Measurements from ENCODE around the gene SLC45A3. TPM values are rescaled to one million over a fixed set of nuclear protein-coding genes. Genes with fewer than 3 reads are reported as not detected.
A peak's percentile ranks its signal among the peaks of the same experiment; 100 is the strongest.

Gene SLC45A3
- total RNA-seq, 2 donors from 2014 or later, result 0.64 to 5.1 TPM

DNA sequence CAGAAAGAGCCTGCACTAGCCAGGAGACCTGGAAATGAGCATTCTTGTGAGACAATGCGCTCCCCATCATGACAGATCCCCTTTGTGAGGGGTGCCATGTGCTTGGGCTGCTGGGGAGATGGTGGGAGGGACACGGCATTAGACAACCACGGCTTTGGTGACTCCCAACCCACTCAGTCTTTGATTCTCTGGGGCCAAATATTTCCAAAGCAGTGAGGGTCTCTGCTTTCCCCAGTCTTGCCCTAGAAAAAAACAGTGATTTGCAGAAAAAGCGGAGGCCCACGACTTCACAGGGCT lies 10.2 kb downstream of the SLC45A3 start:
- Mint-ChIP-seq H3K4me1 (ENCODE audit: low read depth in 2 of 2) (peaks cover 0 to 3% of the 10 kb centered on the region in 2 donors), H3K27ac (no peak overlapping the region), H3K36me3 (no peaks in the 10 kb centered on the region), H3K27me3 (peaks cover 0 to 5% of the 10 kb centered on the region in 2 donors), H3K9me3 (no peaks in the 10 kb centered on the region), H3K4me3 (no peak overlapping the region)
- ATAC-seq, result no peak
- no peak for DNase-seq (ENCODE audit: low spot score)

DNA sequence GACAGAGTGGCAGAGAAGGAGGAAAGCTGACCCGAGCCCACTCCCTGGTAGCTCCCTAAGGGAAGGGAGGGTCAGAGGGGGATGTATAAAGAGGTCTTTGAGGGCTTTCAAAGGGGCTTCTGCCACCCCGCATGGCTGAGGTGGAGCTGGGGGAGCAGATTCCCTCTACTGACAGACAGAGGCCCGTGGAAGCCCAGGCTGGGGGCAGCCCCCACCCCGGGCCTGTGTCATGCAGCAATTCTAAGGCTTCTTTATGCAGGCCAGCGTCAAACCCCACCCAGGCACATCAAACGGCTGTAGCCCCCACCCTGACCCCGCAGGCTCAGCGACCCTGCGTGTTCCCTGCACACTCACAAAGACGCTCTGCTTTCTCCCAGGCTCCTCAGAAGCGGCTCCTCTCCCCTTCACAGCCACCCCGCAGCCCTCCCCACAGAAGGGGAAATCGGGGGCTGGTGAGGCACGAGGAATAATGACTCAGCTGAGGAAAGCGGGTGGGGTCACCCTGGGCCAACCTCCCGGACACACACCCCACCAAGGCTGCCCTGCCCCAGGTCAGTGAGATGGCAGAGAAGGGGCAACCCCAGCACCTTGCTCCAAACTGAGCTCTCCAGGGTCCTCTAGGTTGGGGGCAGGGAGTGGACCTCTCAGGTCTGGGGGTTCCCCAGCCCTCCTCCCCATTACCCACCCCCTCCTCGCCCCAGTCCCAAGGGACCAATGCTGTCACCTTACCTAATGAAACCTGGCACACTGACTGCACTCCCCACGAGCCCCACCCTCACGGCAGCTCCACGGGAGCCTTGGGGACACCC lies 10.8 kb downstream of the SLC45A3 start:
- Mint-ChIP-seq H3K4me1 (ENCODE audit: low read depth in 2 of 2) (peaks cover 0 to 3% of the 10 kb centered on the region in 2 donors), H3K9me3 (no peaks in the 10 kb centered on the region), H3K27ac (no peak overlapping the region), H3K27me3 (peaks cover 0 to 5% of the 10 kb centered on the region in 2 donors), H3K4me3 (peak overlapping the region; percentile 39), H3K36me3 (no peaks in the 10 kb centered on the region)
- DNase-seq (ENCODE audit: low spot score) (no peak), ATAC-seq (peak; percentile 38 to 51)

DNA sequence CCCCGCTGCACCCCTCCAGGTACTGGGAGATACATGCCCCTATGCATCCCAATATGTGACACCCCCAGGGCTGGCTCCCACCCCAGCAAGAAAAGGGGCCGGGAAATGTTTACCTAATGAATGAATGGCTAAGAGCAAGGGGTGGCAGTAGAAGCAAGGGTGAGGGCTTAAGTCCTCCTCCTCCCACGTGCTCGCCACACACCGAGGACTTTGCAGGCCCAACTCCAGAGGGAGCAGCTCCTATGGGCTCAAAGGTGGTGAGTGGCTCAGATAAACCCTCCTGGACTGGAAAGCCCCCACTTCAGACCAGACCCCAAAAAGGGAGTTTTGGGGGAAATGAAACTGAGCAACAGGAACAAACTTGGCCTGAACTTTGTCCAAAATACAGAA lies 11.4 kb downstream of the SLC45A3 start:
- Mint-ChIP-seq H3K4me3 (peak overlapping the region; percentile 39), H3K4me1 (ENCODE audit: low read depth in 2 of 2) (peaks cover 0 to 3% of the 10 kb centered on the region in 2 donors), H3K36me3 (no peaks in the 10 kb centered on the region), H3K27ac (no peak overlapping the region), H3K9me3 (no peaks in the 10 kb centered on the region), H3K27me3 (peaks cover 0 to 5% of the 10 kb centered on the region in 2 donors)
- no peak for DNase-seq (ENCODE audit: low spot score)
- ATAC-seq, result no peak

DNA sequence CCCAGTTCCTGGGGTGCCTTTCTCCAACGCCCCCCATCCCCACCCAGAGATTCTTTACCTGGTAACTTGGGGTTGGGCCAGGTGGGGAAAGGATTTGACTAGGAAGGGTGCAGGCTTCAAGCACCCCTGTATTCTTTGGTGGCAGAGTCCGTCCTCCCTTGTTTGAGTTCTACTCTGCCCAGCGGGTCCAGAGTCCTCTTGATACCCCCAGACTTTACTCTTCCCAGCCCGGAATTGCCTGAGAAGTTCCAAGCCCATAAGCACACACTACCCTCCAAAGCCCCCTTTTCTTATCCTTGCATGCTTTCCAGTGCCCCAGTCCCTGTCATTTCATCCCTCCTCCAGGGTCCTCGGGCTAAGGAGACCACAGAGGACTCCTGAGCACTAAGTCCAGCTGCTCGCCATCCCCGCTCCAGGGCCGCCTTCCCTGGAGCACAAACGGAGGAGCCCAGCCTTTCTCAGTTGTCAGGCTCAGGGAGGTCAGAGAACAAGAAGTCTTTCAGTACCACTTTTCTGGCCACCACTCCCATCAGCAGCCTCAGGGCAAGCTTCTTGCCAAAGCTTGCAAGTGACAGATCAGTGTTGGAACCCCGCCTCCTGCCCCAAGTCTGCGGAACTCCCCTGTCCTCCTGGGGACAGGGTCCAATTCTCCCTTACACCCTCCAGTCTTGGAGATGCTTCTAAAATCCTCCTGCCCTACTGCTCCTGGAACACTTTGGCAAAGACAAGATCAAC lies 12.2 kb downstream of the SLC45A3 start:
- peaks cover 0 to 5% of the 10 kb centered on the region in 2 donors for H3K27me3 Mint-ChIP-seq
- H3K4me1 Mint-ChIP-seq (ENCODE audit: low read depth in 2 of 2), result peaks cover 0 to 3% of the 10 kb centered on the region in 2 donors

DNA sequence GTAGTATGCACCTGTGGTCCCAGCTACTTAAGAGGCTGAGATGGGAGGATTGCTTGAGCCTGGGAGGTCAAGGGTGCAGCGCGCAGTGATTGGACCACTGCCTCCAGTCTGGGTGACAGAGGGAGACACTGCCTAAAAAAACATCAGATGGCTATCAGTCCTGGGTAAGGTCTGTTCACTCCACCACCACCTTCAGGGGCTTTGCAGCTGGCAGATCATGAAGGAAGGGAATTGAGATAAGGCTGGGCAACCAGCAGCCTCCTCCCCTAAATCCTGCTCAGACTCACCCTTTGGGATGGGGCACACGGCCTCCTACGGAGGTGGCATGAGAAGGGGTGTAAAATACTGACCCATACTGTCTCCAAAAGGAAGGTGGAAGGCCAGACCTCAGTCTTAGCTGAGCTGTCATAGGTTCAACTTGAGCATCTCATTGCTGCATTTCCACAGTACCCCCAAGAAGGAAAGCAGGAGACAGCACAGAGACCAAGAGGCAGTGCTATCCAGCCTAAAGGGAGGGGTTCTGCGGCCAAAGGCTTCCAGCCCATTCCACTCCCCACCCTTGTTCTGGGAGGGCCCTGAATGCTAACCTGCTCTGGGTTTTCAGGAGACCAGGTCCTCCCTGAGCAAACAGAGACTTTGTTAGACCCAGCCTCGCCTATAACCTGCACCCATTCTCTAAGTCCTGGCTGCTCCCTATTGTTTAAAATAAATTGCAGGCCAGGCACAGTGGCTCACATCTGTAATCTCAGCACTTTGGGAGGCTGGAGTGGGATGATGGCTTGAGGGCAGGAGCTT lies 13.7 kb downstream of the SLC45A3 start:
- Mint-ChIP-seq H3K36me3 (no peaks in the 10 kb centered on the region), H3K9me3 (no peaks in the 10 kb centered on the region), H3K27ac (no peak overlapping the region), H3K27me3 (peaks cover 0 to 5% of the 10 kb centered on the region in 2 donors), H3K4me1 (ENCODE audit: low read depth in 2 of 2) (peaks cover 0 to 3% of the 10 kb centered on the region in 2 donors), H3K4me3 (no peak overlapping the region)
- no peak for DNase-seq (ENCODE audit: low spot score)
- ATAC-seq, result no peak

More for the DNA sequence above, 12.2 kb downstream of the SLC45A3 start:
- Mint-ChIP-seq H3K9me3 (no peaks in the 10 kb centered on the region), H3K4me3 (peak overlapping the region; percentile 36), H3K36me3 (no peaks in the 10 kb centered on the region), H3K27ac (peak overlapping the region in 1 of 2 donors; percentile 56)
- ATAC-seq (no peak), DNase-seq (ENCODE audit: low spot score) (no peak)

DNA sequence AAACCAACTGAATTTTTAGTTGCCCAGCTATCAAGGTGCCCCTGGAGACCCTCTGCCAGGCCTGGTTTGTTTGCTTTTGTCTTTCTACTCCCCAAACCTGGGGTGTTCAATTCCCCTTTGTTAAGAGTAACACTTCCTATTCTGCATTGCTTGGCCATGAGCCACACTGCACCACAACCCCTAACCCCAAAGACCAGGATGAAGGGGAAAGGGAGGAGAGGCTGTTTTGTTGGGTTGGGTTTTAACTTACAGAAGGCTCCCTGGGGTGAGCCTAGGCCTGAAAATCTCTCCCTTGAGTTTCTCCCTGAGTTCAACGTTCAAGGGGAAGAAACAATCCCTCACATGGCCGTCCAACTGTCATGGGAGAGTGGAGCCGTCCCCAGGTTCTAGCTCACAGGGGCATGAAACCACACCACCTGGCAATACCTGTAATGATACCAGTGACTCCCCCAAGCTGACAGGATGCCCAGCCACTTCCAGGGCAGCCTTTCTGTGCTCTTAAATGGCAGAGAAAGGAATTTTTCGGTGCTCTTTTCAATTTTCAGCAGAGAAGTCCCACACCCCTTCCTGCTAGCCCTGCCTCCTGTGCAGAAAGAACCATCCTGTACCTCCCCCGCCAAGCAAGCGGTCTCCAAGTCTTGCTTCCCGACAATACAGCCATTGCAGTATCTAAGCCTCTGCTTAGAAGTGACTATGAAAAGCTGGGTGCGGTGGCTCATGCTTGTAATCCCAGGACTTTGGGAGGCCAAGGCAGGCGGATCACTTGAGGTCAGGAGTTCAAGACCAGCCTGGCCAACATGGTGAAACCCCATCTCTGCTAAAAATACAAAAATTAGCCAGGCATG lies 14.9 kb downstream of the SLC45A3 start:
- peaks cover 0 to 3% of the 10 kb centered on the region in 2 donors for H3K4me1 Mint-ChIP-seq (ENCODE audit: low read depth in 2 of 2)
- peaks cover 0 to 5% of the 10 kb centered on the region in 2 donors for H3K27me3 Mint-ChIP-seq
- no peak overlapping the region for H3K27ac Mint-ChIP-seq
- H3K4me3 Mint-ChIP-seq, result no peak overlapping the region
- ATAC-seq (no peak), DNase-seq (ENCODE audit: low spot score) (no peak)
- H3K36me3 Mint-ChIP-seq, result no peaks in the 10 kb centered on the region
- no peaks in the 10 kb centered on the region for H3K9me3 Mint-ChIP-seq

DNA sequence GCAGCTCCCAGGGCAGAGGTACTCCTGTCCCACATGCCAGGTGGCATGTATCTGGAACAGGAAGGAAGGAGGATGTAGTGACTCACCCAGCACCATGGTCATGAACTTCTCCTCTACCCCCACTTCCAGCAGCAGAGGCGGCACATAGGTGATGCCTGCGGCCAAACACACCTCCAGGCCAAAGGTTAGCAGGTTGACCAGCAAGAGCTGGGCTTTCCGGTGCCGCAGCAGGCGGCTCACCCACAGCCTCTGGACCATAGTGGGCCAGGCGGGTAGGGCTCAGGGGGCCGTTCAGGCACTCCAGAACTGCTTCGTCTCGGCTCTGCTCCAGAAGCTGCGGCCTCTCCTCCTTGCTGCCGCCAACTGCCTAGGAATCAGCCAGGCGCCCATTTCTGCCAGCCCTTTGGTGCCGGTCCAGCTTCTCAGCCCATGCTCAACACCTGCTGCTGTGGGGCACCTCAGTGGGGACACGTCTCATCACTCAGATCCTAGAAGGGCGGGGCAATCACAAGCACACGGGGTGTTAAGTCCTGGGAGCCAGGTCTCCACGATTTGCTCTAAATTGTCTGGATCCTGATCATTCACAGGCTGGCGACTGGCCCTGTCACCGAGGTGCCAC lies 15.8 kb downstream of the SLC45A3 start:
- peaks cover 0 to 5% of the 10 kb centered on the region in 2 donors for H3K27me3 Mint-ChIP-seq
- DNase-seq (ENCODE audit: low spot score) (no peak), ATAC-seq (no peak)
- no peaks in the 10 kb centered on the region for H3K36me3 Mint-ChIP-seq
- H3K9me3 Mint-ChIP-seq, result no peaks in the 10 kb centered on the region
- peaks cover 0 to 3% of the 10 kb centered on the region in 2 donors for H3K4me1 Mint-ChIP-seq (ENCODE audit: low read depth in 2 of 2)
- no peak overlapping the region for H3K4me3 Mint-ChIP-seq
- H3K27ac Mint-ChIP-seq, result no peak overlapping the region

DNA sequence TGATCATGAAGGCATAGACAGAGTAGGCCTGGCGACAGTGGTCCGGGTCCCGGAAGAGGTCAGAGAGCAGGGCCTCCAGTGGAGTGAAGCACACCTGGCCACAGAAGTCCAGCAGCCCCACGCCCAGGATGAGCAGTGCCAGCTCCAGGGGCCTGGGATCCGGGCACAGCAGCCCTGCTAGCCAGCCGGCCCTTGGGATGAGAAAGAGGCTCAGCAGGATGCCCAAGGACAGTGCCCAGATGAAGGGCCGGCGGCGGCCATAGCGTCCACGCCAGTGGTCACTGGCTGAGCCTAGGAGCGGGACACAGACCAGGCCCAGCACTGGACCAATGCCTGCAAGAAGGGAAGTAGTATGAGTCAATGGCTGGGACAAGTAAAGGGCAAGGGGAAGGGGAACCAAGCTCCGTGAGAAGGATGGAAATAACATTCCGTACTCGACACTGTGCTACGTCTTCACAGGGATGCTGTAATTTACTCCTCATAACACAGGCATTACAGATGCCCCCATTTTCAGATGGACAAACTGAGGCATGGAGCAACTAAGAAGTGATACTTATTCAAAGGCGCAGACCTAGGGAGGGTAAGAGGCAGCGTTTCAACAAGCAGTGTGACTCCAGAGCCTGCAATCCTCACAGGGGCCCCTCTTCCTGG lies 16.9 kb downstream of the SLC45A3 start:
- no peak for DNase-seq (ENCODE audit: low spot score)
- ATAC-seq, result no peak
- H3K36me3 Mint-ChIP-seq, result no peaks in the 10 kb centered on the region
- H3K4me3 Mint-ChIP-seq, result no peak overlapping the region
- H3K27ac Mint-ChIP-seq, result no peak overlapping the region
- H3K27me3 Mint-ChIP-seq, result peaks cover 0 to 4% of the 10 kb centered on the region in 2 donors
- no peaks in the 10 kb centered on the region for H3K4me1 Mint-ChIP-seq (ENCODE audit: low read depth in 2 of 2)
- no peaks in the 10 kb centered on the region for H3K9me3 Mint-ChIP-seq

DNA sequence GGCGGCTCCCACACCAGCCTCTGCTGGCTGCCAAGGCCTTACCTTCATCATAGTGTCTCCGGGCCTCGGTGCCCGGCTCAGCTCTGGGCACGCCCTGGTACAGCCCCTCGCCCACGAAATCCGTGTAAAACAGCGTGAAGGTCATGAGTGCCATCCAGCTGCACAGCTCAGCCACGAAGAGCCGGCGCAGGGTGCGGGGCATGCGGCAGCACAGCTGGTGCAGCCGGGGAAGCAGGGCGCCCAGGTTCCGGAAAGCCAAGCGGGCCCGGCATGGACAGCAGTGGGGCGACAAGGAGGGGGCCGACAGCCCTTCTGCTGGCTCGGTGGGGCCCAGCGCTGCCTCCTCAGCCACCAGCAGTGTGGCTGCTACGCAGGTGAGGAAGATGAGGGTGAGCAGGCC lies 17.5 kb downstream of the SLC45A3 start:
- DNase-seq (ENCODE audit: low spot score), result no peak
- Mint-ChIP-seq H3K27ac (no peak overlapping the region), H3K27me3 (no peaks in the 10 kb centered on the region), H3K4me3 (no peak overlapping the region), H3K4me1 (ENCODE audit: low read depth in 2 of 2) (no peaks in the 10 kb centered on the region), H3K36me3 (no peaks in the 10 kb centered on the region), H3K9me3 (no peaks in the 10 kb centered on the region)
- ATAC-seq, result no peak

DNA sequence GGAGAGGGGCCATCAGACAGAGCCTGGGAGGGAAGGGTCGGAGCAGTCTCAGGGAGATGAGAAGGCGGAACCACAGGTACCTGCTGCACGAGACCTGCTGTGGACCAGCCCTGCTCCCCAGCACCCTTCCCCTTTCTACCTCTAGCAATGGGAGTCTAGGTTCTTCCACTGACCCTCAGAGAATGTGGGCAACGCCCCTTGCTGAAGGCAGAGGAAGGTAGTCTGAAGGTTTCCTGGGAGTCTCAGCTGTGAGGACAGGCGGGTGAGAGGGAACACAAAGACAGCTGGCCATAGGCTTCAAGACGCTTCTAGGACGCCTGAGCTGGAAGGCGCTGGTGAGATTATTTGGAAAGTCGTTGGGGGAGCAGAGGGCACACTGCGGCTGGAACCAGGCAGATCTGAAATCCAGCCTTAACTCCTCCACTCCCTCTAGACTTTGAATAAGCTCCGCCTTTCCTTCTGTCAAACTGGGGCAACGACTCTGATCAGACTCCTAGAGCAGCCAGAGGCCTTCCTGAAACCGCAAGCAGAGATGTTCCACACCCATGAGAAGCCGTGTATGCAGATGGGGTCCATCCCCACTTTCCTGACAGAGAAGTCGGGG lies 18.1 kb downstream of the SLC45A3 start:
- H3K36me3 Mint-ChIP-seq, result no peaks in the 10 kb centered on the region
- H3K4me3 Mint-ChIP-seq, result no peak overlapping the region
- DNase-seq (ENCODE audit: low spot score), result no peak
- ATAC-seq, result no peak
- H3K27me3 Mint-ChIP-seq, result no peaks in the 10 kb centered on the region
- H3K9me3 Mint-ChIP-seq, result no peaks in the 10 kb centered on the region
- H3K27ac Mint-ChIP-seq, result no peak overlapping the region
- H3K4me1 Mint-ChIP-seq (ENCODE audit: low read depth in 2 of 2), result peaks cover 0 to 3% of the 10 kb centered on the region in 2 donors

DNA sequence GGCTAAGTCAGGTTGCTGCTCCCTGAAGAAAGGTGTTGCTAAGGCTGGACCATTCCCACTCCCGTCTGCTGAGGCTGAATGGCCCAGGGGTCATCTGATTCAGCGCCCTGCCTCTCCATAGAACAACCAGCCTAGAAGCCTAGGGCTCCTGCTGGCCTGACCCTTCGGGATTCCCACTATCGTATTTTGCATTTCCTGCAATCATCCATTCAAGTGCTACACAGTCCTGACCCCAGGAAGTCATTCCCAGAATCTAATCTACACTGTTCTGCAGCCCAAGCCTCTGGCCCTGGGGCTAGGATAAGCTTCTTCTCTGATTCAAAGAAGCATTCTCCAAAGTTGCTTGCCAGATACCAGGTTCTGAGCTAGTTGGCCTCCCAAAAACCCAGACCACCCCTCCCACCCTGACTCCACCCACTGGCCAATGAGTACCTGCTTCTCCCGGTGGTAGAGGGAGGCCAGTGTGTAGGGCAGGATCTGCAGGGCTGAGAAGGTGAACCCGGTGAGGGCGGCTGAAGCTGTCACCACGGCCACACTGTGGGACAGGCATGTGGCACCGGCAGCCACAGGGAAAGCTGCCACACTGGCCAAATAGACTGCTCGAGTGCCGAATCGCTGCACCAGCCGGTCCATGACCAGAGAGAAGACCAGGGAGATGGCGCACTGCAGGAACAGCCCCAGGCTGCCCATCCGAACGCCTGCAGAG lies 18.7 kb downstream of the SLC45A3 start:
- H3K9me3 Mint-ChIP-seq, result no peaks in the 10 kb centered on the region
- no peaks in the 10 kb centered on the region for H3K27me3 Mint-ChIP-seq
- ATAC-seq, result no peak
- peaks cover 0 to 3% of the 10 kb centered on the region in 2 donors for H3K4me1 Mint-ChIP-seq (ENCODE audit: low read depth in 2 of 2)
- no peak for DNase-seq (ENCODE audit: low spot score)
- H3K27ac Mint-ChIP-seq, result no peak overlapping the region
- no peaks in the 10 kb centered on the region for H3K36me3 Mint-ChIP-seq
- H3K4me3 Mint-ChIP-seq, result no peak overlapping the region

DNA sequence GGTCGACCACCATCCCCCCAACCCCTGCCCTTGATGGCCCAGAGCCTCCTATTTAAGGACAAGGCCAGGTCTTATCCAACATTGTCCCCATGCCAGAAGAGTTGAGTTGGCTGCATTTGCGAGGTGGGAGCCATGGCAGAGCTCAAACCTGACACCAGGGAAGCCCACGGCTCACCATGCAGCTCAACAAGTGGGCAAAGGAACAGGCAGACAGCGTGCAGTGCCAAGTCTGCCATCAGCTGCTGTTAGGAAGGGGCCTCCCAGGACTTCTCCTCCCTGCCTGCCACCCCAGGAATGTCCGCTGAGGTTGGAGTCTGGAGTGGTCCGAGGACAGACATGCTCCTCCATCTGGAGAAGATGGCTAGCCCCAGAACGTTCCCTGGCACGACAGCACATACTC lies 19.9 kb downstream of the SLC45A3 start:
- Mint-ChIP-seq H3K4me3 (no peak overlapping the region), H3K4me1 (ENCODE audit: low read depth in 2 of 2) (peaks cover 0 to 3% of the 10 kb centered on the region in 2 donors), H3K27me3 (no peaks in the 10 kb centered on the region), H3K9me3 (no peaks in the 10 kb centered on the region), H3K27ac (peak overlapping the region in 1 of 2 donors; percentile 23), H3K36me3 (no peaks in the 10 kb centered on the region)
- DNase-seq (ENCODE audit: low spot score) (no peak), ATAC-seq (no peak)

All from natural killer cell treated with Interleukin-12 subunit alpha and Interleukin-12 subunit beta and Interleukin-15 and Interleukin-18, amount 100 ng/mL, for 72 hours (primary cell).